GM18858 (cell line): ENCODE data around the gene SGCA.

Experiments
- ATAC-seq: cut with Tn5 transposase; IDR thresholded peaks from one replicate; pipeline ENCODE4 v1.9.1; 2021; ENCODE audit not compliant: unreplicated experiment

The SGCA gene

GRCh38 chr17:50192618-50193291, 26.9 kb downstream of the SGCA start:
- ATAC-seq = no peak

GRCh38 chr17:50194140-50194933, 28.5 kb downstream of the SGCA start:
- no peak for ATAC-seq

- ATAC-seq = no peak
Measured at GRCh38 chr17:50194934-50195865, 29.4 kb downstream of the SGCA start.

- no peak for ATAC-seq
Measured at GRCh38 chr17:50196036-50196435, 30.2 kb downstream of the SGCA start.

GRCh38 chr17:50196826-50197225, 31.0 kb downstream of the SGCA start:
- no peak for ATAC-seq

GRCh38 chr17:50198026-50198669, 32.3 kb downstream of the SGCA start:
- no peak for ATAC-seq

GRCh38 chr17:50199211-50199802, 33.5 kb downstream of the SGCA start:
- no peak for ATAC-seq

GRCh38 chr17:50199803-50200456, 34.1 kb downstream of the SGCA start:
- no peak for ATAC-seq

- no peak for ATAC-seq
Measured at GRCh38 chr17:50200457-50201275, 34.9 kb downstream of the SGCA start.

- no peak for ATAC-seq
Measured at GRCh38 chr17:50201276-50201854, 35.6 kb downstream of the SGCA start, which contains the start of gene COL1A1. COL1A1 (minus strand) TSS chr17:50201631; CDS start chr17:50201513, 118 bp downstream.

GRCh38 chr17:50203086-50203485, 37.3 kb downstream of the SGCA start:
- no peak for ATAC-seq

GRCh38 chr17:50203604-50204345, 38.0 kb downstream of the SGCA start:
- no peak for ATAC-seq

- ATAC-seq = no peak
Measured at GRCh38 chr17:50204431-50204830, 38.6 kb downstream of the SGCA start.

- ATAC-seq = no peak
Measured at GRCh38 chr17:50205111-50205962, 39.5 kb downstream of the SGCA start.

- no peak for ATAC-seq
Measured at GRCh38 chr17:50205963-50206505, 40.2 kb downstream of the SGCA start.

- no peak for ATAC-seq
Measured at GRCh38 chr17:50206604-50207293, 40.9 kb downstream of the SGCA start.
